Bronchus fibroblast of lung (primary cell): Measurements from ENCODE around the gene SPG21. TPM values are rescaled to one million over a fixed set of nuclear protein-coding genes. Genes with fewer than 3 reads are reported as not detected.

Experiments used
- total RNA-seq: library from RNA; depleted of rRNA; stranded (reverse); fragments of >200 nt; gene quantifications from 2 replicates; pipeline ENCODE4 v1.2.3, GENCODE V29; 2015

SPG21 gene
- 63.9 and 65.7 TPM in 2 replicates for total RNA-seq

GRCh38 chr15:64989416-64990167 lies at the start of gene SPG21:
TSS of gene SPG21 (minus strand) at chr15:64989914. CDS start at chr15:64983569, 6,345 bp downstream.

GRCh38 chr15:65028921-65029735 lies 39.4 kb upstream of the SPG21 start, which contains the start of gene MTFMT:
TSS of gene MTFMT (minus strand) at chr15:65029639. CDS start at chr15:65029613, 26 bp downstream.

Other genes with a start within 250 kb of the SPG21 start
- gene RBPMS2, start 214.3 kb downstream of the SPG21 start, total RNA-seq: 0.34 and 0.59 TPM in 2 replicates
- 22.0 and 26.9 TPM in 2 replicates for gene PIF1, start 164.3 kb downstream of the SPG21 start, total RNA-seq
- 19.7 and 20.5 TPM in 2 replicates for gene PLEKHO2, start 148.0 kb downstream of the SPG21 start, total RNA-seq
- gene ANKDD1A, start 78.0 kb downstream of the SPG21 start, total RNA-seq: 2.5 and 2.7 TPM in 2 replicates
- gene MTFMT, start 39.7 kb upstream of the SPG21 start, total RNA-seq: 24.7 and 29.9 TPM in 2 replicates
- gene SLC51B, start 55.5 kb upstream of the SPG21 start, total RNA-seq: not detected in 2 replicates
- gene RASL12, start 78.1 kb upstream of the SPG21 start, total RNA-seq: 8.5 and 10.4 TPM in 2 replicates
- gene KBTBD13, start 86.8 kb upstream of the SPG21 start, total RNA-seq: not detected in 2 replicates
- under 0.01 and 0.30 TPM in 2 replicates for gene UBAP1L, start 125.3 kb upstream of the SPG21 start, total RNA-seq
- 11.7 and 13.8 TPM in 2 replicates for gene PDCD7, start 143.9 kb upstream of the SPG21 start, total RNA-seq
- 19.3 and 19.5 TPM in 2 replicates for gene CLPX, start 195.4 kb upstream of the SPG21 start, total RNA-seq
- gene CILP, start 221.6 kb upstream of the SPG21 start, total RNA-seq: under 0.01 and 0.17 TPM in 2 replicates